ENCODE measurements around the gene ABTB2. TPM values are rescaled to one million over a fixed set of nuclear protein-coding genes. Genes with fewer than 3 reads are reported as not detected.

ABTB2 gene
- total RNA-seq, 1 experiment from 2014 or later, result 5.5 TPM

DNA sequence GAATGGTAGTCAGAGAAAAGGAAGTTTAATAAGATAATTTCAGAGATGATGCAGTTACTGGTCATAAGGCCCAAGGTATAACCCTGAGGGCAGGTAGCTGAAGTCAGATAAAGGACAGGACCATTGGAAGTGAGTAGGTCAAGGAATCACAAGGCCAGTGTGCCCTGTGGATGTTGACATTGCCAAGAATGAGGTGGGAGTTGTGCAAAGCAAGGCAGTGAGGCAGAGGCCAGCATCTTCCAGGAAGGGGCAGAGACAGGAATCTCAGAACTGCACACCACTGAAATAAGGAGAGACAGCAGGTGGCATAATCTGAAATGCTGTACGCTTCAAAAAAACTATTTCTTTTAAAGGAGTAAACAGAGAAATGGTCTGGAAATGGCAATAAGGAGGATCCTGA, 61.4 kb downstream of the ABTB2 start:
- Mint-ChIP-seq H3K9me3 (no peaks in the 10 kb centered on the region), H3K27ac (no peak overlapping the region)
- WGBS (ENCODE audit: extremely low coverage, insufficient read length, low lambda C conversion rate), result no CpG with 5 or more reads among the region's 1 CpG

More for the DNA sequence above, 61.4 kb downstream of the ABTB2 start:
- peaks cover 28 to 32% of the 10 kb centered on the region in 2 experiments for H3K4me1 Mint-ChIP-seq
- Histone ChIP-seq H3K79me2 (ENCODE audit: insufficient read depth, low read length) (no peaks in the 10 kb centered on the region), H2BK12ac (ENCODE audit: insufficient read length, low read depth, low read length) (no peak overlapping the region), H2BK15ac (ENCODE audit: low read depth, low read length) (no peak overlapping the region), H3K4ac (ENCODE audit: low read depth, low read length) (no peak overlapping the region), H3K9ac (ENCODE audit: extremely low read depth, insufficient read length, low read length) (no peak overlapping the region), H4K5ac (ENCODE audit: insufficient read length, low read depth, low read length) (no peak overlapping the region), H3K27ac (ENCODE audit: insufficient read length, low read depth, low read length) (no peak overlapping the region), H4K20me1 (ENCODE audit: control insufficient read depth, insufficient read depth, insufficient read length) (no peaks in the 10 kb centered on the region), H3K4me2 (ENCODE audit: insufficient read depth, insufficient read length, low read length) (no peak overlapping the region), H3K4me1 (ENCODE audit: insufficient read depth, low read length) (peaks cover 2% of the 10 kb centered on the region; the same call in 1 of the 2 replicates), H2AFZ (ENCODE audit: low read length) (no peak overlapping the region), H3K27me3 (ENCODE audit: insufficient read depth, low read length) (no peaks in the 10 kb centered on the region), H3K9me3 (ENCODE audit: control insufficient read depth, low read depth, low read length) (no peaks in the 10 kb centered on the region), H3K14ac (ENCODE audit: insufficient read depth, low read length) (no peak overlapping the region), H2BK120ac (ENCODE audit: low read depth, low read length, poor library complexity, severe bottlenecking) (no peak overlapping the region), H2AK5ac (ENCODE audit: insufficient read length, low read length) (no peak overlapping the region), H3K79me1 (ENCODE audit: insufficient read depth, low read depth, low read length, poor library complexity, severe bottlenecking) (no peaks in the 10 kb centered on the region), H4K91ac (ENCODE audit: insufficient read length, low read depth, low read length) (no peak overlapping the region), H3K23ac (ENCODE audit: insufficient read length, low read depth, low read length) (no peak overlapping the region), H3T11ph (ENCODE audit: low read length) (no peak overlapping the region), H3K56ac (ENCODE audit: insufficient read length, low read depth, low read length) (no peak overlapping the region), H2BK20ac (ENCODE audit: low read depth, low read length, poor library complexity, severe bottlenecking) (no peak overlapping the region), H3K23me2 (ENCODE audit: insufficient read length, low read depth, low read length, poor library complexity, severe bottlenecking) (no peaks in the 10 kb centered on the region), H3K18ac (ENCODE audit: insufficient read length, low read depth, low read length) (no peak overlapping the region), H2BK5ac (ENCODE audit: insufficient read length, low read length) (no peak overlapping the region), H4K8ac (replicated peaks; ENCODE audit: insufficient read length, low read depth, low read length) (no peak overlapping the region)
- TF ChIP-seq, protein P1, sequence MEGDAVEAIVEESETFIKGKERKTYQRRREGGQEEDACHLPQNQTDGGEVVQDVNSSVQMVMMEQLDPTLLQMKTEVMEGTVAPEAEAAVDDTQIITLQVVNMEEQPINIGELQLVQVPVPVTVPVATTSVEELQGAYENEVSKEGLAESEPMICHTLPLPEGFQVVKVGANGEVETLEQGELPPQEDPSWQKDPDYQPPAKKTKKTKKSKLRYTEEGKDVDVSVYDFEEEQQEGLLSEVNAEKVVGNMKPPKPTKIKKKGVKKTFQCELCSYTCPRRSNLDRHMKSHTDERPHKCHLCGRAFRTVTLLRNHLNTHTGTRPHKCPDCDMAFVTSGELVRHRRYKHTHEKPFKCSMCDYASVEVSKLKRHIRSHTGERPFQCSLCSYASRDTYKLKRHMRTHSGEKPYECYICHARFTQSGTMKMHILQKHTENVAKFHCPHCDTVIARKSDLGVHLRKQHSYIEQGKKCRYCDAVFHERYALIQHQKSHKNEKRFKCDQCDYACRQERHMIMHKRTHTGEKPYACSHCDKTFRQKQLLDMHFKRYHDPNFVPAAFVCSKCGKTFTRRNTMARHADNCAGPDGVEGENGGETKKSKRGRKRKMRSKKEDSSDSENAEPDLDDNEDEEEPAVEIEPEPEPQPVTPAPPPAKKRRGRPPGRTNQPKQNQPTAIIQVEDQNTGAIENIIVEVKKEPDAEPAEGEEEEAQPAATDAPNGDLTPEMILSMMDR (conservative IDR thresholded peaks at IDR 0.05), result no peak
- no peaks in the 10 kb centered on the region; the same call in 1 of the 2 replicates for H3K27me3 Mint-ChIP-seq (ENCODE audit: low read depth)
- no peaks in the 10 kb centered on the region for H3K36me3 Mint-ChIP-seq (ENCODE audit: insufficient read depth in 1 of 3, low read depth in 3 of 3)
- no peak overlapping the region for H3K4me3 Mint-ChIP-seq
- no peak for DNase-seq
